HG03442 (cell line): ENCODE data around the gene RBFA.
"Not testable (repeated sequence)": the region's sequence is repeated elsewhere in the genome, so short reads cannot be mapped to it uniquely, and the experiment has no call there.

ENCODE experiments used
- ATAC-seq: cut with Tn5 transposase; IDR thresholded peaks from one replicate; pipeline ENCODE4 v1.9.1; 2021; ENCODE audit warnings: mild to moderate bottlenecking, moderate library complexity; ENCODE audit not compliant: unreplicated experiment

RBFA gene

GRCh38 chr18:80034068-80034851 lies at the start of gene RBFA:
RBFA (plus strand) TSS chr18:80034434; CDS start chr18:80034496, 62 bp downstream.
- peak; percentile 77 for ATAC-seq

GRCh38 chr18:79985172-79985571 lies 49.1 kb upstream of the RBFA start:
- no peak for ATAC-seq

- ATAC-seq = no peak
Measured at GRCh38 chr18:79986726-79987125, 47.5 kb upstream of the RBFA start.

- ATAC-seq = no peak
Measured at GRCh38 chr18:79987566-79987965, 46.7 kb upstream of the RBFA start.

GRCh38 chr18:79988071-79988450 lies 46.2 kb upstream of the RBFA start:
- peak; percentile 51 for ATAC-seq

- ATAC-seq = peak; percentile 93
Measured at GRCh38 chr18:79988451-79989194, 45.6 kb upstream of the RBFA start, which contains the start of gene TXNL4A. TXNL4A (minus strand) TSS chr18:79988563; CDS start chr18:79988392, 171 bp downstream.

GRCh38 chr18:79989195-79989497 lies 45.1 kb upstream of the RBFA start:
- no peak for ATAC-seq

- ATAC-seq = no peak
Measured at GRCh38 chr18:79991494-79991893, 42.7 kb upstream of the RBFA start.

GRCh38 chr18:79999701-80000100 lies 34.5 kb upstream of the RBFA start:
- not testable (repeated sequence) for ATAC-seq

- no peak for ATAC-seq
Measured at GRCh38 chr18:80000877-80001276, 33.4 kb upstream of the RBFA start.

- ATAC-seq = no peak
Measured at GRCh38 chr18:80002468-80002867, 31.8 kb upstream of the RBFA start.

GRCh38 chr18:80004600-80005342 lies 29.5 kb upstream of the RBFA start:
- no peak for ATAC-seq

GRCh38 chr18:80006724-80007123 lies 27.5 kb upstream of the RBFA start:
- ATAC-seq = no peak

- ATAC-seq = no peak
Measured at GRCh38 chr18:80009661-80010550, 24.3 kb upstream of the RBFA start.

- no peak for ATAC-seq
Measured at GRCh38 chr18:80010551-80010906, 23.7 kb upstream of the RBFA start.

GRCh38 chr18:80011496-80012137 lies 22.6 kb upstream of the RBFA start:
- ATAC-seq = not testable (repeated sequence)

- no peak for ATAC-seq
Measured at GRCh38 chr18:80012714-80013113, 21.5 kb upstream of the RBFA start.

GRCh38 chr18:80022613-80023012 lies 11.6 kb upstream of the RBFA start:
- ATAC-seq = no peak

- no peak for ATAC-seq
Measured at GRCh38 chr18:80023173-80023572, 11.1 kb upstream of the RBFA start.

GRCh38 chr18:80026363-80026762 lies 7.9 kb upstream of the RBFA start:
- ATAC-seq = no peak
